DND-41 (cell line): ENCODE measurements around the gene ADK.

Experiments used
- ATAC-seq: fragments of 200-7000 bp; cut with Tn5 transposase; 3 replicates; pipeline ENCODE4 v1.9.1; 2021; ENCODE audit warnings: low read depth; ENCODE audit not compliant: insufficient read depth
- DNase-seq: peaks from one replicate; pipeline ENCODE4 v3.0.0-alpha.2; 2020
- H2AFZ ChIP-seq: 2 replicates; pipeline ENCODE4 v1.6.0; 2012; ENCODE audit warnings: low read depth, low read length
- H3K27ac ChIP-seq: 2 replicates; pipeline ENCODE4 v1.5.1; 2012; ENCODE audit warnings: low read length, inconsistent platforms
- H3K27me3 ChIP-seq: fragments of 200-600 bp; sonication (generic); 2 replicates; pipeline ENCODE4 v1.6.0; 2012; ENCODE audit warnings: low read length, mild to moderate bottlenecking, inconsistent platforms; ENCODE audit not compliant: insufficient read depth, poor library complexity
- H3K36me3 ChIP-seq: 2 replicates; pipeline ENCODE4 v1.5.1; 2012; ENCODE audit warnings: low read length, inconsistent platforms; ENCODE audit not compliant: insufficient read depth
- H3K4me1 ChIP-seq: 2 replicates; pipeline ENCODE4 v1.5.1; 2012; ENCODE audit warnings: mild to moderate bottlenecking, low read length; ENCODE audit not compliant: insufficient read depth
- H3K4me2 ChIP-seq: 2 replicates; pipeline ENCODE4 v1.6.0; 2012; ENCODE audit warnings: mild to moderate bottlenecking, moderate library complexity, low read length, inconsistent platforms; ENCODE audit not compliant: insufficient read depth
- H3K4me3 ChIP-seq, 2 experiments: fragments of 200-600 bp in 1 of 2; shearing (Covaris generic) in 1 of 2; 2 replicates each; pipeline ENCODE4 v1.5.1; 2012 to 2016; ENCODE audit warnings: inconsistent platforms in 2 of 2, low read length in 2 of 2, mild to moderate bottlenecking in 2 of 2, low read depth in 1 of 2, moderate library complexity in 1 of 2
- H3K79me2 ChIP-seq: 2 replicates; pipeline ENCODE4 v1.6.0; 2012; ENCODE audit warnings: low read length, inconsistent platforms; ENCODE audit not compliant: insufficient read depth
- H3K9ac ChIP-seq: 2 replicates; pipeline ENCODE4 v1.6.0; 2012; ENCODE audit warnings: low read depth, mild to moderate bottlenecking, inconsistent platforms, low read length, moderate library complexity
- H3K9me3 ChIP-seq: 2 replicates; pipeline ENCODE4 v1.5.1; 2012; ENCODE audit warnings: low read length, moderate library complexity, mild to moderate bottlenecking, inconsistent platforms; ENCODE audit not compliant: insufficient read depth, severe bottlenecking
- H4K20me1 ChIP-seq: 2 replicates; pipeline ENCODE4 v1.6.0; 2012; ENCODE audit warnings: low read length; ENCODE audit not compliant: insufficient read depth
- CTCF ChIP-seq: IDR thresholded peaks from 2 replicates; pipeline ENCODE4 v1.5.1; 2012; ENCODE audit warnings: borderline replicate concordance, low read length, moderate library complexity, mild to moderate bottlenecking; ENCODE audit not compliant: poor library complexity, severe bottlenecking; ENCODE audit errors: extremely low read depth
- EZH2 ChIP-seq: IDR thresholded peaks from 3 replicates; pipeline ENCODE4 v1.6.1; 2012; ENCODE audit warnings: borderline replicate concordance, low read depth, mild to moderate bottlenecking, moderate library complexity, low read length, inconsistent platforms; ENCODE audit not compliant: severe bottlenecking

The ADK gene

GRCh38 chr10:74593470-74593869 lies 442.4 kb downstream of the ADK start:
- TF ChIP-seq CTCF (no peak), EZH2 (no peak)
- H2AFZ ChIP-seq: no peak overlapping the region
- DNase-seq: no peak
- no peaks in the 10 kb centered on the region for H3K36me3 ChIP-seq
- ATAC-seq: no peak
- H3K79me2 ChIP-seq: no peaks in the 10 kb centered on the region
- H3K27me3 ChIP-seq: no peaks in the 10 kb centered on the region
- H3K4me1 ChIP-seq: peaks cover 13% of the 10 kb centered on the region
- no peak overlapping the region for H3K9ac ChIP-seq
- H3K4me2 ChIP-seq: no peak overlapping the region
- no peaks in the 10 kb centered on the region for H4K20me1 ChIP-seq
- no peak overlapping the region for H3K4me3 ChIP-seq
- H3K9me3 ChIP-seq: no peaks in the 10 kb centered on the region
- no peak overlapping the region for H3K27ac ChIP-seq

GRCh38 chr10:74596713-74597112 lies 445.7 kb downstream of the ADK start:
- Histone ChIP-seq H3K4me3 (no peak overlapping the region), H3K9me3 (no peaks in the 10 kb centered on the region), H4K20me1 (no peaks in the 10 kb centered on the region), H3K27ac (no peak overlapping the region), H3K36me3 (no peaks in the 10 kb centered on the region; the same call in 1 of the 2 replicates), H3K4me2 (no peak overlapping the region), H3K9ac (no peak overlapping the region), H2AFZ (no peak overlapping the region), H3K79me2 (no peaks in the 10 kb centered on the region), H3K27me3 (no peaks in the 10 kb centered on the region), H3K4me1 (no peaks in the 10 kb centered on the region)
- DNase-seq (no peak), ATAC-seq (no peak)
- no peak for TF ChIP-seq EZH2
- no peak for TF ChIP-seq CTCF

- DNase-seq: no peak
- Histone ChIP-seq H3K9me3 (no peaks in the 10 kb centered on the region), H3K27ac (no peak overlapping the region), H3K36me3 (peaks cover 4% of the 10 kb centered on the region; the same call in 1 of the 2 replicates), H3K4me2 (no peak overlapping the region), H3K4me1 (no peaks in the 10 kb centered on the region), H2AFZ (no peak overlapping the region), H4K20me1 (no peaks in the 10 kb centered on the region), H3K4me3 (no peak overlapping the region), H3K27me3 (no peaks in the 10 kb centered on the region), H3K79me2 (no peaks in the 10 kb centered on the region), H3K9ac (no peak overlapping the region)
- no peak for ATAC-seq
- TF ChIP-seq CTCF (no peak), EZH2 (no peak)
Observed at GRCh38 chr10:74598891-74599566, 448.0 kb downstream of the ADK start.
